ENCODE data around the gene EXOC3L4.

Gene EXOC3L4

DNA sequence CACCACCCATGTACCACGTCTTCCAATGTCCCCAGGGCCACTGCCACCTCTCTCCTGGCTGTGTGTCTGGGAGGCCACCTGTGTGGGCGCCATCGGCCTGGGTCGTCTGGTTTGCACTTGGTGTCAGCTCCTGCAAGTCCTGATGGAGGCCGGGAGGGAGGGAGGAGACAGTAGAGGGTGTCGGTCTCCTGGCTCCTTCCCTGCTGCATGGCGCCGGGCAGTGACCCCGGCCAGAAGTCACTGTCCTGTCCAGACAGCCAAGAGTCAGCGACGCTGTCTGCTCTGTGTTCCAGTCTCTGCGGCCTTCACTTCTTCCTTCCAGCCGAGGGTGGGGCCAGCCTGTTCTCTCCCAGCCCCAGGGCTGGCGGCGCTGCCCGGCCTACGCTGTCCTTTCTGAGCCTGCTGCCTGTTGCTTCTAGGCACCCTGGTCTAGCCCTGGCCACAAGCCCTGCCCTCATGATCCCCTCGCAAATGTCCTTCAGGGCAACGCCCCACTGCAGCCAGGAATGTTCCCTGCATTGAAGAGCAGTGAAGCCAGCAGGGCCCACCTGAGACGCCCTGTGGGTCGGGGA, 23.5 kb upstream of the EXOC3L4 start:
- DNase-seq (ENCODE audit: low spot score): no peak

- DNase-seq (ENCODE audit: low spot score): no peak
Measured at GRCh38 chr14:103071544-103072251, 22.8 kb upstream of the EXOC3L4 start.

DNA sequence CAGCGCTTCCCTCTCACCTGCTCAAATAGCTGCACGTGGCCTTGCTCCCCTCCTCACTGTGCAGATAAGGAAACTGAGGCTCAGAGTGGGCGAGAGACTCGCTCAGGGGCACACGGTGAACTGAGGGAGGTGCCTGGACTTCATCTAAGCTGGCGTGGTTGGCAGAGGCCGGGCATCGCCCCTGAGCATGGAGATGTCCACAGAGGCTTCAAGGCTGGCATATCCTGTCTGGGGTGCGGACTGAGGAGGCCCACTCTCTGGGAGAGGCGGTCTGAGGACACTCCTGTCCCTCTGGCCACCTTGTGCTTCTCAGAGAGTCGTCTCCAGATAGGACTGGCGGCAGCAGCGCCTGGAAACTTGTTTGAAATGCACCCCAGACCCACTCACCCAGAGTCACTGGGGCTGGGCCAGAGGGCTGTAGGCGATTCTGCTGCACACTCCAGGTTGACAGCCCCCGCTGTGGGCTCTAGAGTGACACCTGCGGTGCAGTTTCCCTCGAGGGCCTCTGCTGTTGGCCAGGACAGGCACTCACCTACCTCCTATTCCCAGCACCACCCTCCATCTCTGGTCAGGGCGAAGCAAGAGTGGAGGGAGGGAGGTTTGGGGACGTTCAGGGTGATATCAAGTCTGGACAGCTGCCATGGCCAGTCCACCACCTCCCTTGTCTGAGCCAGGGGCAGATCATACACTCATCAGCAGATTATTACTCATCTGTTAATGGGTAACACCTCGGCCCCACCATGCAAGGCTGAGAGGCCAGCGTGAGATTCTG, 21.7 kb upstream of the EXOC3L4 start:
- DNase-seq (ENCODE audit: low spot score): no peak

GRCh38 chr14:103073367-103073875, 21.1 kb upstream of the EXOC3L4 start:
- no peak for DNase-seq (ENCODE audit: low spot score)

- DNase-seq (ENCODE audit: low spot score): no peak
Measured at GRCh38 chr14:103073876-103074728, 20.4 kb upstream of the EXOC3L4 start.

- peak; percentile 75 for DNase-seq (ENCODE audit: low spot score)
Measured at GRCh38 chr14:103074729-103075367, 19.7 kb upstream of the EXOC3L4 start.

GRCh38 chr14:103078420-103078749, 16.1 kb upstream of the EXOC3L4 start:
- DNase-seq (ENCODE audit: low spot score): peak; percentile 93

DNA sequence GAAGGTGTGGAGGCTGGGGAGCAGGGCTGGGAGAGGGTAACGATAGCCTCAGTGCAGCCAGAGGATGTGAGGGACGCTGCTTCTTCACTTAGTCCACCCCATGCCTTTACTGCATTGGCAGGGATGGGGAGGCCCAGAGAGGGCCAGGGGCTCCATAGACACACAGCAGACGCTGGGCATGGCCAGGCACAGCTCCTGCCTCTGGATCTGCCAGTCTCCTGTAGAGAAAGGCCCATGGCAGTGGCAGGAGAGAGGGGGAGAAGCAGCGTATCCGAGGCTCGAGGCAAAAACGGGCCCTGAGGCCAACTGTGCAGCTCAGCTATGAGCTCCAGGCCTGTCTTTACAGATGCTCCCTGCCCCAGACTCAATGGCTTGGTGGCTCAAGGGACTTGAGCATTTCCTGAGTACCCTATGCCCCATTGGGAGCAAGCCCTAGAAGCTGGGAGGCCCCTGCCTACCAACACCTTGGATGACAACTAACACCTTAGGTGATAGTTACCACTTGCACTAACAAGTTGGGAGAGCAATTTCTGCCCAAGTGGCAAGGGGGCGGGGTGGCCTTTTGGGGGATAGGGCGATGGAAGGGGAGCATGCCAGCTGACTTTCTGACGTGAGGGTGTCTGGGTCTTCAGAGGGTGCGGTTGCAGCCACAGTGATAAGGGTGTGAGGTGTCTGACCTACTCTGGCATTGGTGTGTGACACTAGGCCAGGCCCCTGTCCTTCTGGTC, 15.5 kb upstream of the EXOC3L4 start:
- DNase-seq (ENCODE audit: low spot score): no peak

- no peak for DNase-seq (ENCODE audit: low spot score)
Measured at GRCh38 chr14:103081951-103082350, 12.6 kb upstream of the EXOC3L4 start.

DNA sequence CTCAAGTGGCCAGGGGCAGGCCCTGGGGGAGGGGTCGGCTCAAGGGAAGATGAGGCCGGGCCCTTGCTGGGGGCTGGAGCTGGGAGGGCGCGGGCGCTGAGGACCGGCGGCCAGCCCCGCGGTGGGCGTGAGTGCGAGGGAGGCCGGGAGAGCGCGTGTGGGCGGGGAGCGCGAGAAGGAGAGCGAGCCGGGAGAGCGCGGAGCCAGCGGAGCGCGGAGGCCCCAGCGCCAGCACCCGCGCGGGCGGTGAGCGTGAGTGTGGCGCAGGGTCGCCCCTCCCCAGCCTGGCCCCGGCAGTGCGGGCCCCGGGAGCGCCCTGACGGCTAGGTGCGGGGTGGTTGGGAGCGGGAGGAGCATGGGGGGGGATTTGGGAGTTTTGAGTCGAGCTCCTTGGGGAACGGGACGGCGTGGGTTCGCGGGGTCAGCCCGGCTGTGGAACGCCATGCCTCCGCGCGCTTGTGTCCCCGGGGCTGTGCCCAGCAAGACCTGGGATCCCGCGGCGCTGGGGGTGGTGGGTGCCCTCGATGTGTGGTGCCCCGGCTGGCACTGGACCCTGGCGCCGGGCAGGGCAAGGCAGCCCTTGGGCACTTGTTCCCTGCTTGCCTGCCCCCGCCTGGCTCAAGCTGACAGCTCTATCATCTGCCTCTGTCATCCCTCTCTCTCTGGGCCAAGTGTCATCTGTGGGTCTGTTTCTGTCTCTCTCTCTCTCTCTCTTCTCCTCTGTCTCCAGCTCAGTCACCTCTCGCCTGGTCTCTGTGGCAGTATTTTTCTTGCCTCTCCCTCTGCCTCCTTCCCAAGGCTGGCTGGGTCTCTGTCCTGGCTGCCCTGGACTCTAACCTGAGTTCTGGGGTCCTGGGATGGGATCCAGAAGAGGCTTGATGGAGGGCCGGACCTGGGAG, 10.3 kb upstream of the EXOC3L4 start, which contains the start of gene LBHD2:
LBHD2 (plus strand) TSS at position 190 of the 899 bp plus-strand sequence. CDS start 1,803 bp downstream, outside the sequence.
- DNase-seq (ENCODE audit: low spot score): no peak

DNA sequence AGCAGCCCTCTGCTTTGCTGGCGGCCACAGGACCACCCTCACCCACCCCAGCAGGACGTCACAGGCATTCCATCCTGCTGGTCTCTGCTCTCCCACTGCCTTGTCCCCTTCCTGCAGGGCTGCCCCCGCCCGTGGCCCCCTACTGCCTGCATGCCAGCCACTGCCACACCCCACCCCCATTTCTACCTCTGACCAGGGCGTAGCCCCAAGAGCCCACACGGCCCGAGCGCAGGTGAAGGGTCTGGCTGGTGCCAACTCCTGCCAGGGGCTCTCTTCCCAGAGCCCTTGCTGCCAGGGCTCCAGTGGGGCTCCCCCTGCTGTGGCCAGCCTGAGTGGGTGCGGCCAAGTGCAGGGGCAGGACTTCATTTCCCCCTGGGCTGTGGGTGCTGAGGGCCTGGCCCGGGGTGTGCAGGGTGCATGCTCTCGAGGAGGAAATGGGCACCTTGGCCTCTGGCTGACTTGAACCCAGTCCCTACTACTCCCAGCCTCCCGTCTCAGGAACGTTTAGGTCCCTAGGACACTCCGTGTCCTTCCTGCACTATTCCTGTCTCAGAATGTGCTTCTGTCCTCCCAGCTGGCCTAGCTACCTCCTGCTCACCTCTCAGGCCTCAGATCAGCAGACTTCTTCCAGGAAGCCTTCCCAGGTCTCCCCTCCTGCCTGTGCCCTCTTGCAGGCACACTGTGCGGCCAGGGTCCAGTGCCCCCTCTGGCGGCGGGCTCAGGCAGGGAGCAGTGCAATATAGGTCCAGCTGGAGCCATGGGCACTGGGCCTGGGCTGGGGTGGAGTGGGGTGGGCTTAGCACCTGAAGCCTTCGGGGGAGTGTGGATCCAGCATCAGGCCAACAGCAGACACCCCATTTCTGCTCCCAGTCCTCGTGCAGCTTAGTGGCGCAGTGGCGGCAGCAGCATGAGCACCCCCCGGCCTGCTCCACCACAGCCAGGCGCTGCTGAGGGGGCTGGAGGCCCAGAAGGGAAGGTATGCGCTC, 9.1 kb upstream of the EXOC3L4 start:
- DNase-seq (ENCODE audit: low spot score): no peak

DNA sequence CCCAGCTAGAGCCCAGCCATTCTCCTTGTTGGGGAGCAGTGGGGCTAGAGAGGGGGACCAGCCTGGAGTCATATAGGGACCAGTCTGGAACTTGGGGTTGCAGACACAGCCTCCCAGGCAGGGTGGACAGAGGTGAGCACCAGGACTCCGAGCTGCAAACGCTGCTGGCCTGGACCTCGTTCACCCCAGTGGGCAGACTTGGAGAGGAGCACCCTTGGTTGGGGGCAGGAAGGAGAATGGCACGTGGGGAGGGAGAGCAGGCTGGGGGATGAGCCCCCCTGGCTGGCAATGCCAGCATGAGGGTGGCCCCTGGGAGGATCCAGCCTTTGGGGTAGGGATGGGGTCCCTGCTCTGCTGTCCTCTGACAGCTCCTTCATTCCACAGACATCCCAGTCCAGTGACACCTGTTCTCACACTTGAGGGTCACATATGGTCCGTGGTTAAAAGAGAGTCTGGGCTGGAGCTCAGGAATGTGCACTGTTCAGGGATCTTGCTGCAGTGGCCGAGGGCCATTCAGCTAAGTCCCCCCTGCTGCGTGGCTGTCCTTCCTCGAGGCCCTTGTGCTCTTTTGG, 7.7 kb upstream of the EXOC3L4 start:
- no peak for DNase-seq (ENCODE audit: low spot score)

- no peak for DNase-seq (ENCODE audit: low spot score)
Measured at GRCh38 chr14:103087343-103087835, 7.1 kb upstream of the EXOC3L4 start.

DNA sequence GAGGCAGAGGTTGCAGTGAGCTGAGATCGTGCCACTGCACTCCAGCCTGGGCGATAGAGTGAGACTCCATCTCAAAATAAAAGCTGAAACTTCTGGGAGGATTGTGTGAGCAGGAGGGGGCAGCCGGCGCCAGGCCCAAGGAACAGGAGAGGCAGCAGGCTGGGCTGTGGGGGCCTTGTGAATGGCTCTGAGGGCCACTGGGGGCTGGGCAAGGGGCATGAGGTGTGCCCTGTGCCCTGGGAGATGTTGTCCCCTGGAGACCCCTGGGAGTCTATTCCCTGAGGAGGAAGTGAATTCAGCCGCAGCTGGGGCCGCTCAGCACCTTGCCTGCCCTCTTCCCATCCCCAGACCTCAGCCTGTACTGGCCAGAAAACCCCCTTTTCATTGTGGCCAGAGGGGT, 5.6 kb upstream of the EXOC3L4 start:
- DNase-seq (ENCODE audit: low spot score): no peak

DNA sequence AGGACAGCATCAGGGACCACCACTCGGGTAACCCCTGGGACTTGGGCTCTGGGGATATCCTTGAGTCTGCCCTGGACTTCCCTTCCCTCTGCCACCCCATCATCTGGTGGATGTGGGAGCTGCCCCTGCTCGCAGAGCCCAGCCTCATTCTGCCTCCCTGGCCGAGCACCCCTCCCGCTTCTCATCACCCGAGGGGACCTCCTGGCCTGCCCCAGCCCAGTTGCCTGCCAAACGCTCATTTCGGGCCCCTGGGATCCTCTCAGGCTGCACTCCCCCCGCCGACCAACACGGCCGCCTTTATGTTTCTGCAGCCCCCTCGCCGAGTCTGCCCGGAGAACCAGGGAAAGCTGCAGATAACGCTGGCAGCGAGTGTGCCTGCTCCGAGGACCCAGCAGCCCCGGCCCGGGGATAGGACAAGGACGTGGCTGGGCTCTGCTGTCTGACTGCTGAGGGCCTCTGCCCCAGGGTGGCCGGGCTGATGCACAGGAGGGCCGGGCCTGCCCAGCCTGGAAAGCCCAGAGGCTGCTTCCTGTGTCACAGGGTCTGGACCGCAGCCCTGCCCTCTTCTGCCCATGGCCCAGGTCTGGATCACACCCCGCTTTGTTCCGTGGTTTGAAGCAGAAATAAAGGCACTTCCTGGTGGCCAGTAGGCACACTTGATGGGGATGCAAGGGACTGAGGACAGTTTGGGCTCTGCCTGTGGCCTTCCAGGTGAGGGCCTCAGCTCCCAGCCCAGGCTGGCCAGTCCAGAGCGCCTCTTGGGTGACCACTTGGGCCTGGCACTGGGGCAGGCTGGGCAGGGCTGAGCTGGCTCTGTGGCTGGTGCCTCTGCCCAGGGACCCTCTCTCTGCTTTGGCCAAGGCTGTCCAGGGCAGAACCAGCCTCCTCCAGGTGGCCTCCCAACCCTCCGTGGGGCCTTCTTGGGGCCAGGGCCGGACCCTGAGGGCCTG, 4.9 kb upstream of the EXOC3L4 start:
- no peak for DNase-seq (ENCODE audit: low spot score)

DNA sequence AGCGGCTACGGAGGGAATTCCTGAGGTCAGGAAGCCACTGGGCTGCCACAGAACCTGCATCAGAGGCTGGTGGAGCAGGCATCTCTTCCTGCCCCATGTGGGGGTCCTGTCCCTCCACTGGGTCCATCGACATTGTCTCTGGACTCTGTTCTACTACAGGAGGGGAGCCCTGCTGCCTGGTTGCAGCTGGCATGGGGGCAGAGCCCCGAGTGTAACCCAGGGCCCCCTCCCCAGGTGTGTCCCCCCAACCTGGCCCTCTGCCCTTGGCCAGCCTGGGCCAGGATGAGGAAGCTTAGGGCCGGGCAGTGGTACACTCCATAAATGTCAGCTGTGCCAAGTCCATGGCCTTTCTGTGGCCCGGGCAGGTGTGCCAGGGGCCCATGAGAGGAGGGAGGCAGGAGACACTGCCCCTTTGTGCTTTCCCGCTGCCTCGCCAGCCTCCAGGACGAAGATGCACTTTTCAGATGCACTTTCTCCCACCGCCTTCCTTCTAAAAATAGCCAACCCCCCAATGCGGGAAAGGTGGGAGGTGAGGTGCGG, 4.0 kb upstream of the EXOC3L4 start:
- no peak for DNase-seq (ENCODE audit: low spot score)
